GM12878 (cell line): ENCODE measurements around the gene LRGUK. TPM values are rescaled to one million over a fixed set of nuclear protein-coding genes. Genes with fewer than 3 reads are reported as not detected.

Experiments used
- ATAC-seq: fragments of 200-7000 bp; cut with Tn5 transposase; 3 replicates; pipeline ENCODE4 v1.9.1; 2020; ENCODE audit warnings: mild to moderate bottlenecking, moderate library complexity
- BruUV-seq: library from RNA; stranded (reverse); fragments of 400-500 nt; replicated peaks from 2 replicates; lab custom pipeline; 2021; lab: Mats Ljungman, UMichigan
- CTCF ChIA-PET: fragments of 300-600 bp; sonication (Branson Sonifier 250); formaldehyde crosslinking; extraction: SDS; loops from one replicate; lab custom pipeline; 2021; ENCODE audit warnings: inconsistent platforms; lab: Yijun Ruan, JAX
- POLR2A ChIA-PET: fragments of 350-600 bp; formaldehyde crosslinking; extraction: SDS; loops from one replicate; lab custom pipeline; 2021; ENCODE audit warnings: inconsistent platforms; lab: Charles Lee
- RAD21 ChIA-PET: fragments of 300-600 bp; sonication (Branson Sonifier 250); formaldehyde crosslinking; loops from one replicate; lab custom pipeline; 2023; ENCODE audit warnings: antibody characterized with exemption; ENCODE audit not compliant: unreplicated experiment; lab: Charles Lee
- SMC1A ChIA-PET: fragments of 300-600 bp; sonication (Branson Sonifier 250); formaldehyde crosslinking; loops from one replicate; lab custom pipeline; 2023; ENCODE audit not compliant: unreplicated experiment, uncharacterized antibody; lab: Charles Lee
- DNase-seq: peaks from one replicate; pipeline ENCODE4 v3.0.0-alpha.2; 2011; ENCODE audit warnings: low read depth, low spot score
- FAIRE-seq: peaks from 3 replicates; lab custom pipeline; 2011; peaks lifted over from hg19 to GRCh38; lab: Jason Lieb, UNC
- H2AFZ ChIP-seq: 2 replicates; pipeline ENCODE4 v1.6.0; 2011; ENCODE audit warnings: low read depth, low read length, control low read depth; ENCODE audit not compliant: control insufficient read depth
- H3K27ac ChIP-seq: 2 replicates; pipeline ENCODE4 v1.5.1; 2011; ENCODE audit warnings: control low read depth; ENCODE audit not compliant: control insufficient read depth, insufficient read depth
- H3K27me3 ChIP-seq, 2 experiments: replicated peaks in 1 of 2; 2 replicates each; pipeline versions ENCODE4 v1.6.0 to v1.6.1; 2011; ENCODE audit warnings: low read length in 1 of 2; ENCODE audit not compliant: control insufficient read depth in 2 of 2, insufficient read depth in 2 of 2
- H3K36me3 ChIP-seq, 2 experiments: 2 replicates each; pipeline ENCODE4 v1.5.1; 2011; ENCODE audit warnings: low read length in 1 of 2; ENCODE audit not compliant: control insufficient read depth in 2 of 2, insufficient read depth in 2 of 2
- H3K4me1 ChIP-seq: 2 replicates; pipeline ENCODE4 v1.6.1; 2011; ENCODE audit warnings: mild to moderate bottlenecking, low read length, moderate library complexity, mixed read lengths; ENCODE audit not compliant: control insufficient read depth, insufficient read depth
- H3K4me2 ChIP-seq: 2 replicates; pipeline ENCODE4 v1.6.0; 2011; ENCODE audit warnings: control low read depth; ENCODE audit not compliant: control insufficient read depth, insufficient read depth
- H3K4me3 ChIP-seq: fragments of 200-600 bp; sonication (generic); 2 replicates; pipeline ENCODE4 v1.5.1; 2016
- H3K79me2 ChIP-seq: 2 replicates; pipeline ENCODE4 v1.6.0; 2011; ENCODE audit warnings: low read length; ENCODE audit not compliant: control insufficient read depth, insufficient read depth
- H3K9ac ChIP-seq: 2 replicates; pipeline ENCODE4 v1.8.0; 2011; ENCODE audit warnings: low read length, control low read depth, mixed read lengths; ENCODE audit not compliant: control insufficient read depth, insufficient read depth
- H3K9me3 ChIP-seq: replicated peaks from 3 replicates; pipeline ENCODE4 v1.5.1; 2011; ENCODE audit warnings: mild to moderate bottlenecking, low read length; ENCODE audit not compliant: control insufficient read depth, insufficient read depth
- H4K20me1 ChIP-seq: 2 replicates; pipeline ENCODE4 v1.6.0; 2011; ENCODE audit not compliant: control insufficient read depth, insufficient read depth
- HDAC6 ChIP-seq: fragments of 200-600 bp; sonication (generic); IDR thresholded peaks from one replicate; pipeline ENCODE4 v1.8.0; 2017; ENCODE audit warnings: antibody characterized with exemption; ENCODE audit not compliant: unreplicated experiment
- JUNB ChIP-seq: IDR thresholded peaks from 2 replicates; pipeline ENCODE4 v1.6.1; 2016; ENCODE audit warnings: antibody characterized with exemption, mild to moderate bottlenecking
- MEF2B ChIP-seq: fragments of 450-650 bp; IDR thresholded peaks from 2 replicates; pipeline ENCODE4 v1.6.1; 2018; ENCODE audit warnings: mild to moderate bottlenecking, moderate library complexity; ENCODE audit not compliant: partially characterized antibody, poor library complexity, severe bottlenecking
- SPI1 ChIP-seq: IDR thresholded peaks from 2 replicates; pipeline ENCODE4 v1.6.1; 2011; ENCODE audit warnings: low read depth, mild to moderate bottlenecking, low read length, moderate library complexity, borderline replicate concordance; ENCODE audit not compliant: insufficient read depth
- WGBS: methylation state at CpG from one replicate; pipeline ENCODE4 v1.1.6; 2016; ENCODE audit warnings: low lambda C conversion rate; ENCODE audit not compliant: insufficient replicate concordance, insufficient coverage; ENCODE audit errors: missing lambda C conversion rate; 5-methylcytosine and 5-hydroxymethylcytosine counted together
- in situ Hi-C: fragments of 300-500 bp; cut with MboI; formaldehyde crosslinking; loops from 9 replicates; pipeline ENCODE4 v1.14.3; 2018; ENCODE audit warnings: mixed read lengths
- intact Hi-C: fragments of 100-400 bp; cut with micrococcal nuclease; formaldehyde crosslinking; loops from one replicate; pipeline ENCODE4 v1.14.2; 2022; ENCODE audit not compliant: unreplicated experiment
- polyA plus RNA-seq, 11 experiments: library from polyadenylated mRNA; depleted of rRNA in 4 of 11; unstranded in 6 of 11; stranded (reverse) in 5 of 11; fragments of >200 nt; fragmentation: Nextera tagmentation in 4 of 11; fragmentation: Illumina TruSeq in 1 of 11; extraction: Ambion mirVana in 4 of 11; extraction: Trizol in 1 of 11; gene quantifications; 1 replicate in 1 of 11; 2 replicates in 10 of 11; pipeline versions ENCODE4 v1.2.1 to v1.2.3, GENCODE V29; 2011 to 2016; ENCODE audit warnings: inconsistent platforms in 2 of 11, missing spikeins in 2 of 11, low read depth in 1 of 11
- total RNA-seq, 4 experiments: library from RNA; depleted of rRNA in 3 of 4; stranded (reverse); fragments of >200 nt in 3 of 4; fragmentation: Illumina TruSeq in 1 of 4; extraction: Trizol in 1 of 4; gene quantifications; 2 replicates each; pipeline versions ENCODE4 v1.2.1 to v1.2.3, GENCODE V29; 2013 to 2021
- TF ChIP-seq, protein P1 (sequence below): fragments of 450-650 bp; IDR thresholded peaks from 2 replicates; pipeline ENCODE4 v1.6.1; 2017; ENCODE audit warnings: mild to moderate bottlenecking
- TF ChIP-seq, protein P2 (sequence below): IDR thresholded peaks from 2 replicates; pipeline ENCODE4 v1.6.1; 2012; ENCODE audit warnings: low read depth, low read length, improper control_type of control experiment

Gene LRGUK
- total and polyA plus RNA-seq, 10 of the 15 experiments (the other 5 are each of a cell fraction or from before 2014, with no cell fraction given): 0.04 to 0.14 (median 0.08) TPM; not detected in 3

DNA sequence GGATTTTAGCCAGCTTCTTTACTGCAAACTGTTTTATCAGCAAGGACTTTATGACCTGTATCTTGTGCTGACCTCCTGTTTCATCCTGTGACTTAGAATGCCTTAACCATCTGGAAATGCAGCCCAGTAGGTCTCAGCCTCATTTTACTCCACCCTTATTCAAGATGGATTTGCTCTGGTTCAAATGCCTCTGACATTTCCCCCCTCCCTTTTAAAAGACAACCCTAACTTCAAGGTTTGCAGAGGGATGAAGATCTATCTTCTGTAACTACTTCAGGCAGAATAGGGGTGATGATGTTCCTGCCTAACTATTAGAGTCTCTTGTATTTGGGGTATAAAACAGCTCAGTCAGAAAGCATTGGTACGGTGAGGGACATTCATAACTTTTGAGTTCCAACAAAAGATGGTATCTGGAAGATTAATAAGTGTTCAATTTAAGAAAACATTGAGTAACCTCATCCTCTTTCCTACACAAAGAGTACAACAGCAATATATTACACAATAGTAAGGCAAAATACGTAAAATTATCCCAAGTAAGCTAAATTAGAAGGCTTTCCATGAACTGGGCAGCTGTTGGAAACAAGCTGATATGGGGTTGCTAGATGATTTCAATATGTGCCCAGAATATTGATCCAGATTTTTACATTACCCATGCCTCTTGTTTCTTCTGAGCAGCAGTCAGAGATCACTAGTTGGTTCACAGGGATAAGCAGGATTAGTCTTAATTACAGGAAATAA lies 40.0 kb upstream of the LRGUK start:
- Histone ChIP-seq H3K4me2 (no peak overlapping the region), H3K27ac (no peak overlapping the region), H3K4me1 (no peaks in the 10 kb centered on the region), H4K20me1 (no peaks in the 10 kb centered on the region), H3K27me3 (no peaks in the 10 kb centered on the region), H2AFZ (no peak overlapping the region), H3K9me3 (peaks cover 4% of the 10 kb centered on the region; the same call in 2 of the 3 replicates), H3K9ac (no peak overlapping the region), H3K79me2 (no peaks in the 10 kb centered on the region), H3K36me3 (no peaks in the 10 kb centered on the region)
- ChIA-PET SMC1A (no interaction called here), CTCF (no interaction called here), POLR2A (no interaction called here), RAD21 (interaction anchor here (0.6 kb wide), 1 partner anchor 668 kb away, joined by 3 read pairs; no protein-coding TSS in a partner anchor)
- in situ Hi-C loops (no loop called here), intact Hi-C loops (no loop called here)
- DNase-seq (no peak), FAIRE-seq (no peak), ATAC-seq (no peak)
- 87% methylated on average over 2 of the region's 2 CpGs for WGBS
- TF ChIP-seq JUNB (no peak), MEF2B (no peak), SPI1 (no peak), HDAC6 (no peak)
- TF ChIP-seq, protein P1, sequence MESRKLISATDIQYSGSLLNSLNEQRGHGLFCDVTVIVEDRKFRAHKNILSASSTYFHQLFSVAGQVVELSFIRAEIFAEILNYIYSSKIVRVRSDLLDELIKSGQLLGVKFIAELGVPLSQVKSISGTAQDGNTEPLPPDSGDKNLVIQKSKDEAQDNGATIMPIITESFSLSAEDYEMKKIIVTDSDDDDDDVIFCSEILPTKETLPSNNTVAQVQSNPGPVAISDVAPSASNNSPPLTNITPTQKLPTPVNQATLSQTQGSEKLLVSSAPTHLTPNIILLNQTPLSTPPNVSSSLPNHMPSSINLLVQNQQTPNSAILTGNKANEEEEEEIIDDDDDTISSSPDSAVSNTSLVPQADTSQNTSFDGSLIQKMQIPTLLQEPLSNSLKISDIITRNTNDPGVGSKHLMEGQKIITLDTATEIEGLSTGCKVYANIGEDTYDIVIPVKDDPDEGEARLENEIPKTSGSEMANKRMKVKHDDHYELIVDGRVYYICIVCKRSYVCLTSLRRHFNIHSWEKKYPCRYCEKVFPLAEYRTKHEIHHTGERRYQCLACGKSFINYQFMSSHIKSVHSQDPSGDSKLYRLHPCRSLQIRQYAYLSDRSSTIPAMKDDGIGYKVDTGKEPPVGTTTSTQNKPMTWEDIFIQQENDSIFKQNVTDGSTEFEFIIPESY: no peak
- TF ChIP-seq, protein P2, sequence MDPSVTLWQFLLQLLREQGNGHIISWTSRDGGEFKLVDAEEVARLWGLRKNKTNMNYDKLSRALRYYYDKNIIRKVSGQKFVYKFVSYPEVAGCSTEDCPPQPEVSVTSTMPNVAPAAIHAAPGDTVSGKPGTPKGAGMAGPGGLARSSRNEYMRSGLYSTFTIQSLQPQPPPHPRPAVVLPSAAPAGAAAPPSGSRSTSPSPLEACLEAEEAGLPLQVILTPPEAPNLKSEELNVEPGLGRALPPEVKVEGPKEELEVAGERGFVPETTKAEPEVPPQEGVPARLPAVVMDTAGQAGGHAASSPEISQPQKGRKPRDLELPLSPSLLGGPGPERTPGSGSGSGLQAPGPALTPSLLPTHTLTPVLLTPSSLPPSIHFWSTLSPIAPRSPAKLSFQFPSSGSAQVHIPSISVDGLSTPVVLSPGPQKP: no peak
- TF ChIP-seq, all 136 proteins: peak for 0
- no TSS peak for BruUV-seq
- no peak overlapping the region for H3K4me3 ChIP-seq
